SK-N-MC (cell line): Measurements from ENCODE around the gene CDH4.

Experiments
- DNase-seq: peaks from one replicate; pipeline ENCODE4 v3.0.0-alpha.2; 2011; ENCODE audit warnings: low read depth, low spot score
- H3K27ac ChIP-seq: fragments of 200-600 bp; sonication (generic); 2 replicates; pipeline ENCODE4 v1.5.1; 2016; ENCODE audit warnings: mixed run types
- H3K36me3 ChIP-seq: fragments of 200-600 bp; sonication (generic); 2 replicates; pipeline ENCODE4 v1.6.1; 2017; ENCODE audit warnings: antibody characterized with exemption, low read length, mixed read lengths; ENCODE audit not compliant: insufficient read depth
- H3K4me3 ChIP-seq: fragments of 200-600 bp; sonication (generic); 2 replicates; pipeline ENCODE4 v1.5.1; 2016
- H3K9ac ChIP-seq: fragments of 200-600 bp; sonication (generic); 2 replicates; pipeline ENCODE4 v1.8.0; 2017; ENCODE audit warnings: mixed run types, mixed read lengths; ENCODE audit not compliant: insufficient read length
- H3K9me3 ChIP-seq: fragments of 200-600 bp; sonication (generic); 2 replicates; pipeline ENCODE4 v1.6.1; 2017; ENCODE audit warnings: low read depth, mild to moderate bottlenecking, antibody characterized with exemption, low read length, moderate library complexity, mixed read lengths
- EZH2 ChIP-seq: fragments of 200-600 bp; sonication (generic); IDR thresholded peaks from one replicate; pipeline ENCODE4 v1.6.1; 2017; ENCODE audit warnings: antibody characterized with exemption
- FOXP2 ChIP-seq: optimal IDR thresholded peaks from 2 replicates; pipeline ENCODE3; 2011; ENCODE audit warnings: mild to moderate bottlenecking, moderate library complexity; ENCODE audit not compliant: insufficient read depth; ENCODE audit errors: extremely low read length, control extremely low read depth
- POLR2AphosphoS5 ChIP-seq: IDR thresholded peaks from 2 replicates; pipeline ENCODE4 v1.6.1; 2012; ENCODE audit warnings: mild to moderate bottlenecking, low read depth, low read length, borderline replicate concordance

Gene CDH4

DNA sequence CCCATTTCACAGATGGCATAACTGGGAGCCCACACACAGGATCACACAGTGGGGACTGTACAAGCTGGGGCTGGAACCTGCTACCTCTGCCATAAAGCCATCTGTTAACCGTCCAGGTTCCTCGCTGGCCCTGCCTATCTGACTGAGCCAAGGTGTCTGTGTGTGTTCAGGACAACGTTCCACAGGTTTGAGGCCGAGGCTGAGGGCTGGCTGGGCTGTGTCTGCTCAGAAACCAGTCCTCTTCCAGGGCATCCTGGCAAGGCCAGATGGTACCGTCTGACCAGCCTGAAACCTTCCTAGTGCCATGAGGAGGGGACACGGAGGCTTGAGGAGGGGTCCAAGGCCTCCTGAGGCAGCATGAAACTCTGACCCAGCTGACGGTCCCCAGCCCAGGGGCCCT lies 663.0 kb downstream of the CDH4 start:
- DNase-seq: no peak
- Histone ChIP-seq H3K36me3 (no peaks in the 10 kb centered on the region), H3K4me3 (no peak overlapping the region), H3K9me3 (no peaks in the 10 kb centered on the region), H3K9ac (no peak overlapping the region), H3K27ac (no peak overlapping the region)
- TF ChIP-seq EZH2 (no peak), POLR2AphosphoS5 (no peak), FOXP2 (no peak)

DNA sequence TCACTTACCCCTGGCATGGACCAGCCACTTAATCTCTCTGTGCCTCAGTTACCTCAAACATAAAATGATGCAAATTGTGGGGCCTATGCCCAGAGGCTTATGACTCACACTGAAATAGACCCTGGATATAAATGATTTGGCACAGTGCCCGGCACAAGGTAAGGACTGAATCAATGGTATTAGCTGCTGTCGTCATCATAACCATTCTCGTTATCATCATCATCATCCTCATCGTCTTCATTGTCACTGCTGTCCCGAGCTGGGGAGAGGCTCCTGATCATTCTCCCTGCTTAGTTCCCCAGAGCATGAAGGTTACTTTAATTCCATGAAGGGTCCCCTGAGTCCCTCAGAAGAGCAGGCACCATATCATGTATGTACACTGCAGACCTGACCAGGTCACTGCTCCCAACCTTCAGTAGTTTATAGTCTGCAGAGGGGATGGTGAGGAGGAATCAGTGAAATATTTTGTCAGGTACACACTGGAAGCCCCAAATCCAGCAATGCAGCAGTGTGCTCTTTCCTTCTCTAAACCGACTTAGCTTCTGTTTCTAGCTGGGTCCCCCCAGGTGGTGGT lies 664.3 kb downstream of the CDH4 start:
- DNase-seq: no peak
- H3K4me3 ChIP-seq: no peak overlapping the region
- no peak overlapping the region for H3K9ac ChIP-seq
- TF ChIP-seq FOXP2 (no peak), EZH2 (no peak), POLR2AphosphoS5 (no peak)
- H3K9me3 ChIP-seq: no peaks in the 10 kb centered on the region
- no peaks in the 10 kb centered on the region for H3K36me3 ChIP-seq
- no peak overlapping the region for H3K27ac ChIP-seq

DNA sequence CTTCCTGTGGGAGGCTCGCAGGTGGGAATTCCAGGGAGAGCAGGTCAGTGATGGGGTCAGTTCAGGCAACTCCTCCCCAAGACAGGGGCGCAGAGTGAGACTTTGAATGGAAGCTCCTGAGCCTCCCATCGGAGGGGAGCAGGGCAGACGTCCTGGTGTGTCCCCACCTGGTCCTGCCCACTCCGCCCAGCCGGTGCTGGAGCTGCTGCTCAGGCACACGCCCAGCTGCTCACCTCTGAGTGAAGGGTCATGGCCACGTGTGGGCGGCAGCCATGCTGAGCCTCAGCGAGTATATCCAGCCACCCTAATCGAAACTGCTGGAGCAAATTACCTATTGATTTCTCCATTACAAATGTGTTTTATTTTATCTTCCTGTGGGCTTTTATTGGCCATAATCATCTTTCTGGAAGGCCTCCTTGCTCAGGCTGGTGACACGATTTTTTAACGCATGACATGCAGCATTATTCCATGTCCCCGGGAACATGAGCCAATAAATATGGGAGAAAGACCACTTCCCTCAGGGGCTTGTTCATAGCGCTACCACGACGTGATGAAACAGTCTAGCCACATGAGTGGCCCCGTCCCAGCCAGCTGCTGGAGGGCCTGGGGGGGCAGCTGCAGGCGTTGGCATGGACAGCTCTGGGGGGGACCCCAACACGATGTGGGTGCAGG lies 665.5 kb downstream of the CDH4 start:
- no peaks in the 10 kb centered on the region for H3K36me3 ChIP-seq
- no peak for DNase-seq
- no peak overlapping the region for H3K9ac ChIP-seq
- no peak overlapping the region for H3K4me3 ChIP-seq
- TF ChIP-seq FOXP2 (no peak), POLR2AphosphoS5 (no peak), EZH2 (no peak)
- no peak overlapping the region for H3K27ac ChIP-seq
- no peaks in the 10 kb centered on the region for H3K9me3 ChIP-seq

DNA sequence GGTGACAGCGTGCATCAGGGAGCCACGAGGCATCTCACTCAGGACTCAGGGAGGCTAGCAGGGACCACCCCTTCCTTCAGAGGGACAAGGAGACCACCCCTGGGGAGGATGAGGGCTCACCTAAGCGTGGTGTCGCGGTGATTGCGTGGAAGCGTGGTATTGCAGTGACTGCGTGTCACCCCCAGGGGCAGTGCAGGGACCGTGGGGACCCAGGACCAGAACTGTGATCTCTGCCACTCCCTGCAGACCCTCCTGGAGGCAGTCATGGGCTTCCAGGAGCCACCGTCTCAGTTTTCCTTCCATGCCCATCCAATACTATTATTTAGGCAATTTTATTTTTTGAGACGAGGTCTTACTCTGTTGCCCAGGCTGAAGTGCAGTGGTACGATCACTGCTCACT lies 666.5 kb downstream of the CDH4 start:
- DNase-seq: no peak
- H3K4me3 ChIP-seq: no peak overlapping the region
- no peaks in the 10 kb centered on the region for H3K9me3 ChIP-seq
- no peak overlapping the region for H3K27ac ChIP-seq
- TF ChIP-seq EZH2 (no peak), FOXP2 (no peak), POLR2AphosphoS5 (no peak)
- no peaks in the 10 kb centered on the region for H3K36me3 ChIP-seq
- no peak overlapping the region for H3K9ac ChIP-seq

DNA sequence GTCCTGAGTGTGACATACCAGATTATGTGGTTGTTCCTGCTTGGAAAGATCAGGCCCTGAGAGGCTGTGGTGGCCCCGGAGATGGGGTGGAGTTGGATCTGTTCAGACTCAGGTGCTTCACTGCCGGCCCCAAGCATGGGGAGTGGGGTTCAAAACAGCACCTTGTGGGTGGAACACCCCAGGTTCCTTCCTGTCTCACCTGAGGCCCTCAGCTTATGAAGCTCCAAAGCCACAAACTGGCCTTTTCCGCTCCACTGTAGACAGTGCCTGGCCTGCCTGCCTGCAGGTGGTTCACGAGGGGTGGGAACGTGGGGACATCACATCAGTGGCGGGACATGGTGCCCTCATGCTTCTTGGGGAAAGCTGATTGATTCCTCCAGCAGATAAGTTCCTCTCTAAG lies 667.2 kb downstream of the CDH4 start:
- Histone ChIP-seq H3K36me3 (no peaks in the 10 kb centered on the region), H3K4me3 (no peak overlapping the region), H3K27ac (no peak overlapping the region), H3K9me3 (no peaks in the 10 kb centered on the region), H3K9ac (no peak overlapping the region)
- no peak for DNase-seq
- no peak for TF ChIP-seq EZH2
- TF ChIP-seq FOXP2: no peak
- TF ChIP-seq POLR2AphosphoS5: no peak

DNA sequence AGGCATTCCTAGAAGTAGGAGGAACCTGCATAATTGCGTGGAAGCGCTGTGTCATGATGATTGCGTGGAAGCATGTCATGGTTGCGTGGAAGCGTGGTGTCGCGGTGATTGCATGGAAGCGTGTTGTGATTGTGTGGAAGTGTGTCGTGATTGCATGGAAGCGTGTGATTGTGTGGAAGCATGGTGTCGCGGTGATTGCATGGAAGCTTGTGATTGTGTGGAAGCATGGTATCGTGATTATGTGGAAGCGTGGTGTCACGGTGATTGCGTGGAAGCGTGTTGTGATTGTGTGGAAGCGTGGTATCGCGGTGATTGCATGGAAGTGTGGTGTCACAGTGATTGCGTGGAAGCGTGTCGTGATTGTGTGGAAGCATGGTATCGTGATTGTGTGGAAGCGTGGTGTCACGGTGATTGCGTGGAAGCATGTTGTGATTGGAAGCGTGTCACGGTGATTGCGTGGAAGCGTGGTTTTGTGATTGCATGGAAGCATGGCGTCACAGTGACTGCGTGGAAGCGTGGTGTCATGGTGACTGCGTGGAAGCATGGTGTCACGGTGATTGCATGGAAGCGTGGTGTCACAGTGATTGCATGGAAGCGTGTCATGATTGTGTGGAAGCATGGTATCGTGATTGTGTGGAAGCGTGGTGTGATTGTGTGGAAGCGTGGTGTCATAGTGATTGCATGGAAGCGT lies 667.8 kb downstream of the CDH4 start:
- TF ChIP-seq POLR2AphosphoS5: no peak
- TF ChIP-seq FOXP2: no peak
- no peak for TF ChIP-seq EZH2
- H3K27ac ChIP-seq: no peak overlapping the region
- DNase-seq: no peak
- no peak overlapping the region for H3K9ac ChIP-seq
- no peaks in the 10 kb centered on the region for H3K9me3 ChIP-seq
- no peak overlapping the region for H3K4me3 ChIP-seq
- H3K36me3 ChIP-seq: no peaks in the 10 kb centered on the region

DNA sequence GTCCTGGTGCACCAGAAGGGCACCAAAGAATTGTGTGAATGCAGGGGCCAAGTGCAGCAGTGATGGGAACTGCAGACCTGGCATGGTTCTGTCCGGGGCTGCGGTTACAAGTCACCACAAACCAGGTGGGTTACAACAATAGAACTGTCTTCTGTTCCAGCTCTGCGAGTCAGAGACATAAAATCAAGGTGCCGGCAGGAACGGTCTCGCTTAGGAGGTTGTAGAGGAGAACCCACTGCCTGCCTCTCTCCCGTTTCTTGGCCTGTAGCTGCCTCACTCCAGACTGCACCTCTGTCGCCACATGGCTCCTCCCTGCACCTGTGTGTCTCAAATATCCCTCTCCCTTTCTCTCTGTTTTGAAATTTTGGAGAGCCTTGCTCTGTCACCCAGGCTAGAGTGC lies 670.4 kb downstream of the CDH4 start:
- Histone ChIP-seq H3K36me3 (no peaks in the 10 kb centered on the region), H3K27ac (no peak overlapping the region), H3K9me3 (no peaks in the 10 kb centered on the region), H3K4me3 (no peak overlapping the region), H3K9ac (no peak overlapping the region)
- no peak for DNase-seq
- no peak for TF ChIP-seq EZH2
- no peak for TF ChIP-seq POLR2AphosphoS5
- TF ChIP-seq FOXP2: no peak

DNA sequence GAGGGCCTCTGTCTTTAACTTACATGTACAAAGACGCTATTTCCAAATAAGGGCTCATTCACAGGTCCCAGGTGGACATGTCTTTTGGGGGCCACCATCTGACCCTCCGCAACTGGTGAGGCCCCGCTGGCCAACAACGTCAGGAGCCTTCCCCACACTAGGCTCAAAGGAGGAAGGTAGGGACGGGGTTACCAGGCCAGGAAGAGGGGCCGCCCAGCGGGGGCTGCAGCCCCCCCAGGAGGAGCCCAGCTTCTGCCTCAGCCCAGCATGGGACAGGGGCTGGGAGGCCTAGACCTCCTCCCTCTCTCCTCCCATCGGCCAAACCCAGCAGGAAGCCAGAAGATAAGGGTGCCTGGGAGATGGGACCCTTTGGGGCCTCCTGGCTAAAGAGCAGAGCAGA lies 670.9 kb downstream of the CDH4 start:
- TF ChIP-seq POLR2AphosphoS5 (no peak), EZH2 (no peak), FOXP2 (no peak)
- H3K9ac ChIP-seq: no peak overlapping the region
- no peak overlapping the region for H3K4me3 ChIP-seq
- no peak for DNase-seq
- no peaks in the 10 kb centered on the region for H3K36me3 ChIP-seq
- no peak overlapping the region for H3K27ac ChIP-seq
- no peaks in the 10 kb centered on the region for H3K9me3 ChIP-seq
